Measurements from ENCODE around the gene TMEM26. TPM values are rescaled to one million over a fixed set of nuclear protein-coding genes. Genes with fewer than 3 reads are reported as not detected.
"Not testable (repeated sequence)": the region's sequence is repeated elsewhere in the genome, so short reads cannot be mapped to it uniquely, and the experiment has no call there.

TMEM26 gene
- total RNA-seq, 1 experiment from 2014 or later = not detected

DNA sequence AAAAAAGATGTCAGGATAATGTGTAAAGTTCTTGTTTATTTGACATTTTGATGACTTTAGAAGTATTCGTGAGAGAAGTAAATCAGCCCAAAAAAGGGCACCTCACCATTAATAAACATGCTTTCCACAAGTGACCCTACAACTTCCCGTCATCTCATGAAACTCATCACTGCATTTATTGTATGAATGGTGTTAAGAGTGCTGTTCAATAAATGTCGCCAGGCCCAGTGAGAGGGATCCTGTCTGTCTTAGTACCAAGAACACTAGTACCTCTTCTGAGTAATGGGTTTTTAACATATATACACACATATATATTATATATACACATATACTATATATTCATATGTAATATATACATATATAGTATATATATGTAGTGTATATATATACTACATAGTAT lies 61.9 kb downstream of the TMEM26 start:
- H2AFZ ChIP-seq (ENCODE audit: low read length) = no peak overlapping the region
- no peak for ATAC-seq
- no peak overlapping the region for H3K4me3 ChIP-seq (ENCODE audit: low read length)
- no peak overlapping the region for H3K9ac ChIP-seq (ENCODE audit: low read length)
- H3K9me3 ChIP-seq (ENCODE audit: low read length) = no peaks in the 10 kb centered on the region
- no peak overlapping the region for H3K27ac ChIP-seq (ENCODE audit: low read length)
- POLR2A ChIA-PET (ENCODE audit: unreplicated experiment) = no interaction called here
- H3K4me1 ChIP-seq (ENCODE audit: insufficient read depth, low read length) = no peaks in the 10 kb centered on the region
- H3K79me2 ChIP-seq (ENCODE audit: low read length) = no peaks in the 10 kb centered on the region
- H3K36me3 ChIP-seq (ENCODE audit: low read depth, low read length) = no peaks in the 10 kb centered on the region
- no peaks in the 10 kb centered on the region for H4K20me1 ChIP-seq (ENCODE audit: low read length)
- CTCF ChIA-PET = no interaction called here
- DNase-seq = no peak
- H3F3A ChIP-seq (ENCODE audit: low read length, unreplicated experiment) = no peaks in the 10 kb centered on the region
- intact Hi-C loops (cut with micrococcal nuclease) = no loop called here
- no TSS peak for BruUV-seq (replicated peaks)
- TF ChIP-seq EZH2phosphoT487 (IDR thresholded peaks at IDR 0.05; ENCODE audit: borderline replicate concordance, low read length) (no peak), EZH2 (IDR thresholded peaks at IDR 0.05; ENCODE audit: low read length, unreplicated experiment) (no peak)
- TF ChIP-seq, protein P1, sequence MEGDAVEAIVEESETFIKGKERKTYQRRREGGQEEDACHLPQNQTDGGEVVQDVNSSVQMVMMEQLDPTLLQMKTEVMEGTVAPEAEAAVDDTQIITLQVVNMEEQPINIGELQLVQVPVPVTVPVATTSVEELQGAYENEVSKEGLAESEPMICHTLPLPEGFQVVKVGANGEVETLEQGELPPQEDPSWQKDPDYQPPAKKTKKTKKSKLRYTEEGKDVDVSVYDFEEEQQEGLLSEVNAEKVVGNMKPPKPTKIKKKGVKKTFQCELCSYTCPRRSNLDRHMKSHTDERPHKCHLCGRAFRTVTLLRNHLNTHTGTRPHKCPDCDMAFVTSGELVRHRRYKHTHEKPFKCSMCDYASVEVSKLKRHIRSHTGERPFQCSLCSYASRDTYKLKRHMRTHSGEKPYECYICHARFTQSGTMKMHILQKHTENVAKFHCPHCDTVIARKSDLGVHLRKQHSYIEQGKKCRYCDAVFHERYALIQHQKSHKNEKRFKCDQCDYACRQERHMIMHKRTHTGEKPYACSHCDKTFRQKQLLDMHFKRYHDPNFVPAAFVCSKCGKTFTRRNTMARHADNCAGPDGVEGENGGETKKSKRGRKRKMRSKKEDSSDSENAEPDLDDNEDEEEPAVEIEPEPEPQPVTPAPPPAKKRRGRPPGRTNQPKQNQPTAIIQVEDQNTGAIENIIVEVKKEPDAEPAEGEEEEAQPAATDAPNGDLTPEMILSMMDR (conservative IDR thresholded peaks at IDR 0.05; ENCODE audit: low read depth, low read length) = no peak
- H3K27me3 ChIP-seq (ENCODE audit: low read length) = no peaks in the 10 kb centered on the region
- H3K9me2 ChIP-seq (replicated peaks; ENCODE audit: low read length) = no peaks in the 10 kb centered on the region
- no peak overlapping the region for H3K4me2 ChIP-seq (ENCODE audit: low read length)

DNA sequence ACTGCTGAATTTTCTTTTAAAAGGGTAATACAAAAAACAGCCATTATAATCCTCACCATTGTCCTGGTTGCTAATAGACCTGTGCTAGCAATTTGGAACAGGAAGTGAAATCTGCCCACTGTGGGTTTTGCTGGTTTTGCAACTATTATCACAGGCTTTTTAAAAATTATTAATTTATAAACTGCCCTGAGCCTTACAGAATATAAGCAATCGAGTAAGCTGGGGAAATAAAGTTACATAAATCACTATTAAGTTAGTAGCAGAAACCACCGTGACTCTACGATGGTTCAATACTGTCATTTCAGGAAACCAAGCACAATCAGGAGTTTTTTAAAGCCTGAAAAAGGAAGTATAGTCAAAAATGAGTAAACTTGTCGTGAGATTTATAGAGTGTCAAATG lies 62.3 kb downstream of the TMEM26 start:
- POLR2A ChIA-PET (ENCODE audit: unreplicated experiment) = interaction anchor here (0.6 kb wide), 1 partner anchor 420 kb away, joined by 4 read pairs; no protein-coding TSS in a partner anchor
- Histone ChIP-seq H3F3A (ENCODE audit: low read length, unreplicated experiment) (no peaks in the 10 kb centered on the region), H3K36me3 (ENCODE audit: low read depth, low read length) (no peaks in the 10 kb centered on the region), H2AFZ (ENCODE audit: low read length) (no peak overlapping the region), H3K4me2 (ENCODE audit: low read length) (no peak overlapping the region), H4K20me1 (ENCODE audit: low read length) (no peaks in the 10 kb centered on the region), H3K9me2 (replicated peaks; ENCODE audit: low read length) (no peaks in the 10 kb centered on the region), H3K79me2 (ENCODE audit: low read length) (no peaks in the 10 kb centered on the region), H3K9me3 (ENCODE audit: low read length) (no peaks in the 10 kb centered on the region), H3K4me1 (ENCODE audit: insufficient read depth, low read length) (no peaks in the 10 kb centered on the region), H3K27ac (ENCODE audit: low read length) (no peak overlapping the region), H3K27me3 (ENCODE audit: low read length) (no peaks in the 10 kb centered on the region), H3K9ac (ENCODE audit: low read length) (no peak overlapping the region), H3K4me3 (ENCODE audit: low read length) (no peak overlapping the region)
- no peak for ATAC-seq
- intact Hi-C loops (cut with micrococcal nuclease) = no loop called here
- CTCF ChIA-PET = no interaction called here
- TF ChIP-seq, protein P1 (conservative IDR thresholded peaks at IDR 0.05; ENCODE audit: low read depth, low read length) = no peak
- TF ChIP-seq EZH2phosphoT487 (IDR thresholded peaks at IDR 0.05; ENCODE audit: borderline replicate concordance, low read length) (no peak), EZH2 (IDR thresholded peaks at IDR 0.05; ENCODE audit: low read length, unreplicated experiment) (no peak)
- DNase-seq = no peak
- BruUV-seq (replicated peaks) = no TSS peak

DNA sequence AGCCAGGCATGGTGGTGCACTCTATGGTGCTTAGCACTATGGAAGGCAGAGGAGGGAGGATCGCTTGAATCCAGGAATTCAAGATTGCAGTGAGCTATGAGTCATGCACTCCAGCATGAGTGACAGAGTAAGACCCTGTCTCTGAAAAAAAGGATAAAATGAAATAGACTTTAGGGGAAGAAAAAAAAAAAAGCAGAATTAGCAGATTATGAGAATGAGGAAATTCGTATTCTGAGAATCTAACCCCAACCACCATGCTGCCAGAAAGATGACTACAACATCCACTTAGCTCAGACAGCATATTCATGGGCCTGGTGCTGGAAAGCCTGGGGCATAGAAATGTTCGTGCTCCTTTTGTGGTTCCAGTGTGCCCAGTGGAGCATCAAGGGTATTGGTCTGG lies 63.3 kb downstream of the TMEM26 start:
- H3K79me2 ChIP-seq (ENCODE audit: low read length) = no peaks in the 10 kb centered on the region
- TF ChIP-seq, protein P1 (conservative IDR thresholded peaks at IDR 0.05; ENCODE audit: low read depth, low read length) = no peak
- TF ChIP-seq EZH2phosphoT487 (IDR thresholded peaks at IDR 0.05; ENCODE audit: borderline replicate concordance, low read length) (no peak), EZH2 (IDR thresholded peaks at IDR 0.05; ENCODE audit: low read length, unreplicated experiment) (no peak)
- intact Hi-C loops (cut with micrococcal nuclease) = no loop called here
- ChIA-PET POLR2A (ENCODE audit: unreplicated experiment) (no interaction called here), CTCF (no interaction called here)
- H3K27ac ChIP-seq (ENCODE audit: low read length) = no peak overlapping the region
- peak; percentile 50; the same call in 1 of the 2 replicates for ATAC-seq
- H4K20me1 ChIP-seq (ENCODE audit: low read length) = no peaks in the 10 kb centered on the region
- H3K4me2 ChIP-seq (ENCODE audit: low read length) = no peak overlapping the region
- H3K9me3 ChIP-seq (ENCODE audit: low read length) = no peaks in the 10 kb centered on the region
- H3K4me1 ChIP-seq (ENCODE audit: insufficient read depth, low read length) = no peaks in the 10 kb centered on the region
- no peaks in the 10 kb centered on the region for H3K9me2 ChIP-seq (replicated peaks; ENCODE audit: low read length)
- H3K4me3 ChIP-seq (ENCODE audit: low read length) = no peak overlapping the region
- no peak overlapping the region for H3K9ac ChIP-seq (ENCODE audit: low read length)
- peak; percentile 39 for DNase-seq
- H2AFZ ChIP-seq (ENCODE audit: low read length) = no peak overlapping the region
- H3F3A ChIP-seq (ENCODE audit: low read length, unreplicated experiment) = no peaks in the 10 kb centered on the region
- H3K36me3 ChIP-seq (ENCODE audit: low read depth, low read length) = no peaks in the 10 kb centered on the region
- no peaks in the 10 kb centered on the region for H3K27me3 ChIP-seq (ENCODE audit: low read length)
- BruUV-seq (replicated peaks) = no TSS peak

DNA sequence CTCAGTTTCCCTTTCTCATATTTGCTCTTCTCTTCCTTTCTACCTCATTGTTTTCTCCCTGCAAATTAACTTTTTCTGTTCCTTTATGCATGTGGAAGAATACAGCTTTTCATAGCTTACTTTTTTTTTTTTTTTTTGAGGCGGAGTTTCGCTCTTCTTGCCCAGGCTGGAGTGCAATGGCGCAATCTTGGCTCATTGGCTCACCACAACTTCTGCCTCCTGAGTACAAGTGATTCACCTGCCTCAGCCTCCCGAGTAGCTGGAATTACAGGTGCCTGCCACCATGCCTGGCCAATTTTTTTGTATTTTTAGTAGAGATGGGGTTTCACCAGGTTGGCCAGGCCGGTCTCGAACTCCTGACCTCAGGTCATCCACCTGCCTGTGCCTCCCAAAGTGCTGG lies 64.2 kb downstream of the TMEM26 start:
- H3K27me3 ChIP-seq (ENCODE audit: low read length); H3K27ac ChIP-seq (ENCODE audit: low read length); H3K36me3 ChIP-seq (ENCODE audit: low read depth, low read length); ATAC-seq; intact Hi-C loops (cut with micrococcal nuclease); H2AFZ ChIP-seq (ENCODE audit: low read length); H3K9ac ChIP-seq (ENCODE audit: low read length); H3K79me2 ChIP-seq (ENCODE audit: low read length); CTCF ChIA-PET; DNase-seq; H3K4me1 ChIP-seq (ENCODE audit: insufficient read depth, low read length); H3K4me2 ChIP-seq (ENCODE audit: low read length); H3K4me3 ChIP-seq (ENCODE audit: low read length); BruUV-seq (replicated peaks); POLR2A ChIA-PET (ENCODE audit: unreplicated experiment); H3K9me3 ChIP-seq (ENCODE audit: low read length); H4K20me1 ChIP-seq (ENCODE audit: low read length); H3F3A ChIP-seq (ENCODE audit: low read length, unreplicated experiment); H3K9me2 ChIP-seq (replicated peaks; ENCODE audit: low read length): not testable (repeated sequence)
